ENCODE results near the gene TCF4. TPM values are rescaled to one million over a fixed set of nuclear protein-coding genes. Genes with fewer than 3 reads are reported as not detected.
"Not testable (repeated sequence)": the region's sequence is repeated elsewhere in the genome, so short reads cannot be mapped to it uniquely, and the experiment has no call there.

The TCF4 gene
- total and polyA plus RNA-seq, 5 experiments from 2014 or later: 0.39 to 8.9 (median 1.1) TPM

- no peak overlapping the region for H3K27ac Mint-ChIP-seq
- no peaks in the 10 kb centered on the region for H3K9me3 Mint-ChIP-seq
- H3K4me1 Mint-ChIP-seq: peaks cover 3 to 25% (median 14%) of the 10 kb centered on the region in 4 donors
- no peak overlapping the region for H3K4me3 Mint-ChIP-seq
- DNase-seq (no peak), ATAC-seq (no peak)
- no peaks in the 10 kb centered on the region for H3K27me3 Mint-ChIP-seq
- no peaks in the 10 kb centered on the region for H3K36me3 Mint-ChIP-seq
- POLR2A ChIA-PET: no interaction called here
These were observed 114.9 kb downstream of the TCF4 start for GRCh38 chr18:55473058-55473457.

GRCh38 chr18:55470826-55471225 is 117.2 kb downstream of the TCF4 start:
- Mint-ChIP-seq H3K4me1 (peaks cover 0 to 3% (median under 1%) of the 10 kb centered on the region in 4 donors), H3K9me3 (no peaks in the 10 kb centered on the region), H3K36me3 (no peaks in the 10 kb centered on the region), H3K4me3 (no peak overlapping the region), H3K27me3 (peaks cover 0 to 13% (median 3%) of the 10 kb centered on the region in 5 donors), H3K27ac (no peak overlapping the region)
- DNase-seq (no peak), ATAC-seq (no peak)
- POLR2A ChIA-PET: no interaction called here

- ATAC-seq, H3K27ac Mint-ChIP-seq, POLR2A ChIA-PET, H3K9me3 Mint-ChIP-seq, H3K4me3 Mint-ChIP-seq, H3K36me3 Mint-ChIP-seq, DNase-seq: not testable (repeated sequence)
- Mint-ChIP-seq H3K4me1 (peaks cover 0 to 11% (median 0%) of the 10 kb centered on the region in 4 donors), H3K27me3 (peaks cover 0 to 13% (median 3%) of the 10 kb centered on the region in 5 donors)
These were observed 118.9 kb downstream of the TCF4 start for GRCh38 chr18:55469134-55469533.

GRCh38 chr18:55466789-55467188 is 121.2 kb downstream of the TCF4 start:
- H3K4me3 Mint-ChIP-seq: no peak overlapping the region
- ATAC-seq (no peak), DNase-seq (no peak)
- peaks cover 0 to 11% (median 0%) of the 10 kb centered on the region in 4 donors for H3K4me1 Mint-ChIP-seq
- POLR2A ChIA-PET: no interaction called here
- no peaks in the 10 kb centered on the region for H3K9me3 Mint-ChIP-seq
- H3K27me3 Mint-ChIP-seq: peaks cover 0 to 13% (median 3%) of the 10 kb centered on the region in 5 donors
- H3K27ac Mint-ChIP-seq: no peak overlapping the region
- H3K36me3 Mint-ChIP-seq: no peaks in the 10 kb centered on the region

GRCh38 chr18:55465313-55465712 is 122.7 kb downstream of the TCF4 start:
- no peak overlapping the region for H3K4me3 Mint-ChIP-seq
- H3K9me3 Mint-ChIP-seq: no peaks in the 10 kb centered on the region
- H3K27me3 Mint-ChIP-seq: peaks cover 0 to 16% (median 3%) of the 10 kb centered on the region in 5 donors
- H3K27ac Mint-ChIP-seq: no peak overlapping the region
- no peaks in the 10 kb centered on the region for H3K36me3 Mint-ChIP-seq
- no peak for DNase-seq
- POLR2A ChIA-PET: no interaction called here
- H3K4me1 Mint-ChIP-seq: peaks cover 0 to 11% (median 0%) of the 10 kb centered on the region in 4 donors
- ATAC-seq: no peak

GRCh38 chr18:55464581-55464980 is 123.4 kb downstream of the TCF4 start:
- Mint-ChIP-seq H3K4me1 (peaks cover 0 to 11% (median 0%) of the 10 kb centered on the region in 4 donors), H3K4me3 (no peak overlapping the region), H3K36me3 (no peaks in the 10 kb centered on the region), H3K27ac (no peak overlapping the region), H3K27me3 (peaks cover 0 to 16% (median 5%) of the 10 kb centered on the region in 5 donors), H3K9me3 (no peaks in the 10 kb centered on the region)
- DNase-seq (no peak), ATAC-seq (no peak)
- POLR2A ChIA-PET: no interaction called here

- Mint-ChIP-seq H3K4me3 (no peak overlapping the region), H3K27me3 (peaks cover 1 to 12% (median 5%) of the 10 kb centered on the region in 5 donors), H3K36me3 (no peaks in the 10 kb centered on the region), H3K9me3 (no peaks in the 10 kb centered on the region), H3K4me1 (peaks cover 0 to 11% (median 0%) of the 10 kb centered on the region in 4 donors), H3K27ac (no peak overlapping the region)
- POLR2A ChIA-PET: no interaction called here
- ATAC-seq: no peak
- no peak for DNase-seq
These were observed 125.3 kb downstream of the TCF4 start for GRCh38 chr18:55462652-55463051.

GRCh38 chr18:55461848-55462247 is 126.1 kb downstream of the TCF4 start:
- Mint-ChIP-seq H3K9me3 (no peaks in the 10 kb centered on the region), H3K27me3 (peaks cover 0 to 5% (median 1%) of the 10 kb centered on the region in 5 donors), H3K4me1 (peaks cover 0 to 13% (median 0%) of the 10 kb centered on the region in 4 donors), H3K36me3 (no peaks in the 10 kb centered on the region), H3K27ac (no peak overlapping the region), H3K4me3 (no peak overlapping the region)
- DNase-seq (no peak), ATAC-seq (no peak)
- POLR2A ChIA-PET: no interaction called here

GRCh38 chr18:55458456-55459203 is 129.4 kb downstream of the TCF4 start:
- POLR2A ChIA-PET: no interaction called here
- Mint-ChIP-seq H3K4me1 (peaks cover 0 to 10% (median 0%) of the 10 kb centered on the region in 4 donors), H3K27ac (no peak overlapping the region), H3K4me3 (no peak overlapping the region), H3K36me3 (no peaks in the 10 kb centered on the region), H3K9me3 (no peaks in the 10 kb centered on the region), H3K27me3 (peaks cover 0 to 3% (median 1%) of the 10 kb centered on the region in 5 donors)
- no peak for ATAC-seq
- DNase-seq: no peak

- Mint-ChIP-seq H3K36me3 (no peaks in the 10 kb centered on the region), H3K4me3 (no peak overlapping the region)
These were observed 131.0 kb downstream of the TCF4 start for GRCh38 chr18:55457028-55457427.

GRCh38 chr18:55455938-55456337 is 132.1 kb downstream of the TCF4 start:
- H3K9me3 Mint-ChIP-seq: no peaks in the 10 kb centered on the region
- POLR2A ChIA-PET: no interaction called here
- no peak for DNase-seq
- H3K27me3 Mint-ChIP-seq: peaks cover 0 to 3% (median 1%) of the 10 kb centered on the region in 5 donors
- ATAC-seq: no peak
- no peak overlapping the region for H3K4me3 Mint-ChIP-seq
- H3K27ac Mint-ChIP-seq: peak overlapping the region in 1 of 10 donors; percentile 43
- peaks cover 0 to 10% (median 0%) of the 10 kb centered on the region in 4 donors for H3K4me1 Mint-ChIP-seq
- no peaks in the 10 kb centered on the region for H3K36me3 Mint-ChIP-seq

More at GRCh38 chr18:55457028-55457427, 131.0 kb downstream of the TCF4 start:
- Mint-ChIP-seq H3K4me1 (peaks cover 0 to 10% (median 0%) of the 10 kb centered on the region in 4 donors), H3K27me3 (peaks cover 0 to 3% (median 1%) of the 10 kb centered on the region in 5 donors), H3K27ac (no peak overlapping the region), H3K9me3 (no peaks in the 10 kb centered on the region)
- no peak for DNase-seq
- no peak for ATAC-seq
- POLR2A ChIA-PET: no interaction called here

GRCh38 chr18:55453186-55453585 is 134.8 kb downstream of the TCF4 start:
- H3K27me3 Mint-ChIP-seq: peaks cover 0 to 2% (median 0%) of the 10 kb centered on the region in 5 donors
- H3K27ac Mint-ChIP-seq: no peak overlapping the region
- DNase-seq: no peak
- ATAC-seq: no peak
- no peaks in the 10 kb centered on the region for H3K9me3 Mint-ChIP-seq
- H3K36me3 Mint-ChIP-seq: no peaks in the 10 kb centered on the region
- no peak overlapping the region for H3K4me3 Mint-ChIP-seq
- POLR2A ChIA-PET: no interaction called here
- peaks cover 0 to 10% (median 0%) of the 10 kb centered on the region in 4 donors for H3K4me1 Mint-ChIP-seq

- Mint-ChIP-seq H3K4me1 (peaks cover 0 to 15% (median 0%) of the 10 kb centered on the region in 4 donors), H3K9me3 (no peaks in the 10 kb centered on the region), H3K27me3 (peaks cover 0 to 2% (median 0%) of the 10 kb centered on the region in 5 donors), H3K4me3 (no peak overlapping the region), H3K27ac (peak overlapping the region in 1 of 10 donors; percentile 27), H3K36me3 (no peaks in the 10 kb centered on the region)
- no peak for ATAC-seq
- POLR2A ChIA-PET: no interaction called here
- DNase-seq: peak in 1 of 10 donors; percentile 4
These were observed 135.8 kb downstream of the TCF4 start for GRCh38 chr18:55452123-55452611.
